H9 (cell line): Measurements from ENCODE around the gene MAP6. TPM values are rescaled to one million over a fixed set of nuclear protein-coding genes. Genes with fewer than 3 reads are reported as not detected.

Experiments used
- DNase-seq: peaks from one replicate; pipeline ENCODE4 v3.0.0-alpha.2; 2017
- H2AFZ ChIP-seq: one replicate; pipeline ENCODE4 v1.6.1; 2013; ENCODE audit warnings: mild to moderate bottlenecking, low read length, control low read depth, moderate library complexity
- H2AK5ac ChIP-seq: 2 replicates; pipeline ENCODE4 v1.6.1; 2013; ENCODE audit warnings: low read length, control low read depth, mixed read lengths; ENCODE audit not compliant: insufficient read length
- H2BK120ac ChIP-seq: one replicate; pipeline ENCODE4 v1.6.1; 2013; ENCODE audit warnings: low read depth, mild to moderate bottlenecking, low read length, control low read depth, inconsistent platforms; ENCODE audit not compliant: poor library complexity, severe bottlenecking
- H2BK12ac ChIP-seq: 2 replicates; pipeline ENCODE4 v1.6.1; 2013; ENCODE audit warnings: low read length, control low read depth, mixed read lengths, low read depth; ENCODE audit not compliant: insufficient read length
- H2BK15ac ChIP-seq: 2 replicates; pipeline ENCODE4 v1.6.1; 2013; ENCODE audit warnings: low read depth, low read length, control low read depth
- H2BK20ac ChIP-seq: one replicate; pipeline ENCODE4 v1.6.1; 2013; ENCODE audit warnings: low read depth, mild to moderate bottlenecking, low read length, control low read depth, inconsistent platforms; ENCODE audit not compliant: poor library complexity, severe bottlenecking
- H2BK5ac ChIP-seq: 2 replicates; pipeline ENCODE4 v1.6.1; 2013; ENCODE audit warnings: low read length, control low read depth, mixed read lengths; ENCODE audit not compliant: insufficient read length
- H3K14ac ChIP-seq: 2 replicates; pipeline ENCODE4 v1.6.1; 2013; ENCODE audit warnings: low read length, control low read depth; ENCODE audit not compliant: insufficient read depth
- H3K18ac ChIP-seq: 2 replicates; pipeline ENCODE4 v1.6.1; 2013; ENCODE audit warnings: low read depth, mild to moderate bottlenecking, mixed read lengths, low read length, control low read depth; ENCODE audit not compliant: insufficient read length
- H3K23ac ChIP-seq: 2 replicates; pipeline ENCODE4 v1.6.1; 2013; ENCODE audit warnings: low read length, control low read depth, mixed read lengths, low read depth; ENCODE audit not compliant: insufficient read length
- H3K23me2 ChIP-seq: 2 replicates; pipeline ENCODE4 v1.6.1; 2013; ENCODE audit warnings: low read depth, mild to moderate bottlenecking, mixed read lengths, low read length, control low read depth; ENCODE audit not compliant: insufficient read length, poor library complexity, severe bottlenecking
- H3K27ac ChIP-seq: 2 replicates; pipeline ENCODE4 v1.5.1; 2013; ENCODE audit warnings: low read length, control low read depth, mixed read lengths, low read depth; ENCODE audit not compliant: insufficient read length
- H3K27me3 ChIP-seq: 2 replicates; pipeline ENCODE4 v1.6.1; 2013; ENCODE audit warnings: low read length, control low read depth, inconsistent platforms; ENCODE audit not compliant: insufficient read depth
- H3K4ac ChIP-seq: 2 replicates; pipeline ENCODE4 v1.6.1; 2013; ENCODE audit warnings: low read depth, mild to moderate bottlenecking, control low read depth, inconsistent platforms, low read length, moderate library complexity
- H3K4me1 ChIP-seq: 2 replicates; pipeline ENCODE4 v1.6.1; 2013; ENCODE audit warnings: low read length, control low read depth, inconsistent platforms; ENCODE audit not compliant: insufficient read depth
- H3K4me2 ChIP-seq: 2 replicates; pipeline ENCODE4 v1.6.1; 2013; ENCODE audit warnings: low read length, control low read depth, mixed read lengths; ENCODE audit not compliant: insufficient read length, insufficient read depth
- H3K56ac ChIP-seq: 2 replicates; pipeline ENCODE4 v1.6.1; 2013; ENCODE audit warnings: low read depth, mild to moderate bottlenecking, mixed read lengths, low read length, control low read depth; ENCODE audit not compliant: insufficient read length
- H3K79me1 ChIP-seq: 2 replicates; pipeline ENCODE4 v1.6.1; 2013; ENCODE audit warnings: low read depth, mild to moderate bottlenecking, moderate library complexity, low read length, control low read depth, inconsistent platforms; ENCODE audit not compliant: insufficient read depth, poor library complexity, severe bottlenecking
- H3K79me2 ChIP-seq: 2 replicates; pipeline ENCODE4 v1.6.1; 2013; ENCODE audit warnings: low read length, control low read depth, inconsistent platforms; ENCODE audit not compliant: insufficient read depth
- H3K9ac ChIP-seq: 2 replicates; pipeline ENCODE4 v1.6.1; 2013; ENCODE audit warnings: low read length, control low read depth, mixed read lengths; ENCODE audit not compliant: insufficient read length; ENCODE audit errors: extremely low read depth
- H3K9me3 ChIP-seq: one replicate; pipeline ENCODE4 v1.6.1; 2013; ENCODE audit warnings: low read depth, low read length, inconsistent platforms; ENCODE audit not compliant: control insufficient read depth
- H3T11ph ChIP-seq: one replicate; pipeline ENCODE4 v1.6.1; 2013; ENCODE audit warnings: mild to moderate bottlenecking, low read length, control low read depth, inconsistent platforms
- H4K20me1 ChIP-seq: one replicate; pipeline ENCODE4 v1.6.1; 2013; ENCODE audit not compliant: control insufficient read depth, insufficient read length, insufficient read depth
- H4K5ac ChIP-seq: 2 replicates; pipeline ENCODE4 v1.6.1; 2013; ENCODE audit warnings: low read depth, mild to moderate bottlenecking, mixed read lengths, low read length, control low read depth; ENCODE audit not compliant: insufficient read length
- H4K8ac ChIP-seq: replicated peaks from 2 replicates; pipeline ENCODE4 v1.6.1; 2013; ENCODE audit warnings: low read length, control low read depth, mixed read lengths, low read depth; ENCODE audit not compliant: insufficient read length
- H4K91ac ChIP-seq: 2 replicates; pipeline ENCODE4 v1.6.1; 2013; ENCODE audit warnings: low read depth, mild to moderate bottlenecking, moderate library complexity, mixed read lengths, low read length, control low read depth; ENCODE audit not compliant: insufficient read length
- H3K27ac Mint-ChIP-seq, 3 experiments: 2 replicates in 2 of 3; 3 replicates in 1 of 3; pipeline ENCODE4 v1.8.0; 2020 to 2021; ENCODE audit warnings: mixed read lengths in 3 of 3, mild to moderate bottlenecking in 1 of 3, moderate library complexity in 1 of 3
- H3K27me3 Mint-ChIP-seq: 2 replicates; pipeline ENCODE4 v1.8.0; 2021; ENCODE audit warnings: low read depth, mild to moderate bottlenecking, moderate library complexity, mixed read lengths
- H3K36me3 Mint-ChIP-seq, 3 experiments: 2 replicates in 2 of 3; 3 replicates in 1 of 3; pipeline ENCODE4 v1.8.0; 2020 to 2021; ENCODE audit warnings: low read depth in 3 of 3, mixed read lengths in 3 of 3; ENCODE audit not compliant: insufficient read depth in 1 of 3
- H3K4me1 Mint-ChIP-seq, 2 experiments: 2 replicates each; pipeline ENCODE4 v1.8.0; 2020; ENCODE audit warnings: mixed read lengths in 2 of 2
- H3K4me3 Mint-ChIP-seq, 2 experiments: 2 replicates in 1 of 2; 3 replicates in 1 of 2; pipeline ENCODE4 v1.8.0; 2020 to 2021; ENCODE audit warnings: mild to moderate bottlenecking in 2 of 2, mixed read lengths in 2 of 2, moderate library complexity in 1 of 2
- H3K9me3 Mint-ChIP-seq, 2 experiments: 2 replicates in 1 of 2; 3 replicates in 1 of 2; pipeline ENCODE4 v1.8.0; 2020; ENCODE audit warnings: mild to moderate bottlenecking in 2 of 2, mixed read lengths in 2 of 2, moderate library complexity in 1 of 2
- WGBS: extraction: QIAGEN DNeasy Blood & Tissue Kit; methylation state at CpG from one replicate; pipeline ENCODE4 v1.1.7; 2013; ENCODE audit warnings: missing lambda C conversion rate, low lambda C conversion rate, mixed read lengths; ENCODE audit not compliant: insufficient read length; ENCODE audit errors: extremely low coverage; 5-methylcytosine and 5-hydroxymethylcytosine counted together
- total RNA-seq: library from RNA; stranded (reverse); gene quantifications from 2 replicates; pipeline ENCODE4 v1.2.1, GENCODE V29; 2021
- TF ChIP-seq, protein P1 (sequence below): fragments of 200-600 bp; sonication (generic); conservative IDR thresholded peaks from 3 replicates; pipeline ENCODE4 v1.8.0; 2021; ENCODE audit warnings: antibody characterized with exemption, mild to moderate bottlenecking

MAP6 gene
- total RNA-seq, 1 experiment from 2014 or later, result 0.77 TPM

DNA sequence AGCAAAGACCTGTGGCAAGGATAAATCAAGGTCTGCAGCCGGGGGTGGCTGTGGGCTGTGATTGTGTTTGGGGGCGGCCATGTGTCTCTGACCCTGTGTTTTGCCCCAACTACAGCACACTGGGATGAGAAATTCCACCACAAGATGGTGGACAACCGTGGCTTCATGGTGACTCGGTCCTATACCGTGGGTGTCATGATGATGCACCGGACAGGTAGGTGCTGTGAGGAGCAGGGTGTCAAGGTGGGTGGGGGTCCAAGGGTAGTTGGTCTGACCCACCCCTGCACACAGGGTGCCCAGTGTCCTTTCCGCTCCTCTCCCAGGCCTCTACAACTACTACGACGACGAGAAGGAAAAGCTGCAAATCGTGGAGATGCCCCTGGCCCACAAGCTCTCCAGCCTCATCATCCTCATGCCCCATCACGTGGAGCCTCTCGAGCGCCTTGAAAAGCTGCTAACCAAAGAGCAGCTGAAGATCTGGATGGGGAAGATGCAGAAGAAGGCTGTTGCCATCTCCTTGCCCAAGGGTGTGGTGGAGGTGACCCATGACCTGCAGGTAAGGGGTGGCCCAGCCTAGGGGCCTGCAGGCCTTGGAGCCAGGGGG, 100.1 kb downstream of the MAP6 start:
- Histone ChIP-seq H2AK5ac (no peak overlapping the region), H2BK120ac (no peak overlapping the region), H3K79me1 (peaks cover 3% of the 10 kb centered on the region), H3K27ac (no peak overlapping the region), H2AFZ (no peak overlapping the region), H3K4me1 (peaks cover 9% of the 10 kb centered on the region), H3K9me3 (no peaks in the 10 kb centered on the region), H3K4me2 (no peak overlapping the region), H3K23me2 (peaks cover 2% of the 10 kb centered on the region), H3K18ac (no peak overlapping the region), H4K8ac (no peak overlapping the region), H3K79me2 (peaks cover 28% of the 10 kb centered on the region; the same call in 1 of the 2 replicates), H2BK15ac (no peak overlapping the region), H4K5ac (no peak overlapping the region), H3K9ac (no peak overlapping the region), H3K27me3 (no peaks in the 10 kb centered on the region), H4K20me1 (no peaks in the 10 kb centered on the region), H2BK20ac (no peak overlapping the region), H3K56ac (no peak overlapping the region), H4K91ac (no peak overlapping the region), H3K23ac (no peak overlapping the region), H2BK5ac (no peak overlapping the region), H3K4ac (no peak overlapping the region), H3K14ac (no peak overlapping the region), H2BK12ac (no peak overlapping the region), H3T11ph (no peak overlapping the region)
- WGBS, result no CpG with 5 or more reads among the region's 14 CpGs
- no peak overlapping the region for H3K4me3 Mint-ChIP-seq
- H3K36me3 Mint-ChIP-seq, result peaks cover 54 to 88% (median 80%) of the 10 kb centered on the region in 3 experiments
- no peaks in the 10 kb centered on the region for H3K27me3 Mint-ChIP-seq
- H3K27ac Mint-ChIP-seq, result peak overlapping the region in 2 of 3 experiments; percentile 28 to 49; a peak in 2 of 7 replicates
- no peak for DNase-seq
- H3K4me1 Mint-ChIP-seq, result peaks cover 20 to 24% of the 10 kb centered on the region in 2 experiments
- H3K9me3 Mint-ChIP-seq, result no peaks in the 10 kb centered on the region
- TF ChIP-seq, protein P1, sequence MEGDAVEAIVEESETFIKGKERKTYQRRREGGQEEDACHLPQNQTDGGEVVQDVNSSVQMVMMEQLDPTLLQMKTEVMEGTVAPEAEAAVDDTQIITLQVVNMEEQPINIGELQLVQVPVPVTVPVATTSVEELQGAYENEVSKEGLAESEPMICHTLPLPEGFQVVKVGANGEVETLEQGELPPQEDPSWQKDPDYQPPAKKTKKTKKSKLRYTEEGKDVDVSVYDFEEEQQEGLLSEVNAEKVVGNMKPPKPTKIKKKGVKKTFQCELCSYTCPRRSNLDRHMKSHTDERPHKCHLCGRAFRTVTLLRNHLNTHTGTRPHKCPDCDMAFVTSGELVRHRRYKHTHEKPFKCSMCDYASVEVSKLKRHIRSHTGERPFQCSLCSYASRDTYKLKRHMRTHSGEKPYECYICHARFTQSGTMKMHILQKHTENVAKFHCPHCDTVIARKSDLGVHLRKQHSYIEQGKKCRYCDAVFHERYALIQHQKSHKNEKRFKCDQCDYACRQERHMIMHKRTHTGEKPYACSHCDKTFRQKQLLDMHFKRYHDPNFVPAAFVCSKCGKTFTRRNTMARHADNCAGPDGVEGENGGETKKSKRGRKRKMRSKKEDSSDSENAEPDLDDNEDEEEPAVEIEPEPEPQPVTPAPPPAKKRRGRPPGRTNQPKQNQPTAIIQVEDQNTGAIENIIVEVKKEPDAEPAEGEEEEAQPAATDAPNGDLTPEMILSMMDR, result no peak
